GM12878 (cell line): ENCODE results near the gene PAM. TPM values are rescaled to one million over a fixed set of nuclear protein-coding genes. Genes with fewer than 3 reads are reported as not detected.

Experiments used
- ATAC-seq: fragments of 200-7000 bp; cut with Tn5 transposase; 3 replicates; pipeline ENCODE4 v1.9.1; 2020; ENCODE audit warnings: mild to moderate bottlenecking, moderate library complexity
- BruUV-seq: library from RNA; stranded (reverse); fragments of 400-500 nt; replicated peaks from 2 replicates; lab custom pipeline; 2021; lab: Mats Ljungman, UMichigan
- CTCF ChIA-PET: fragments of 300-600 bp; sonication (Branson Sonifier 250); formaldehyde crosslinking; extraction: SDS; loops from one replicate; lab custom pipeline; 2021; ENCODE audit warnings: inconsistent platforms; lab: Yijun Ruan, JAX
- POLR2A ChIA-PET: fragments of 350-600 bp; formaldehyde crosslinking; extraction: SDS; loops from one replicate; lab custom pipeline; 2021; ENCODE audit warnings: inconsistent platforms; lab: Charles Lee
- RAD21 ChIA-PET: fragments of 300-600 bp; sonication (Branson Sonifier 250); formaldehyde crosslinking; loops from one replicate; lab custom pipeline; 2023; ENCODE audit warnings: antibody characterized with exemption; ENCODE audit not compliant: unreplicated experiment; lab: Charles Lee
- SMC1A ChIA-PET: fragments of 300-600 bp; sonication (Branson Sonifier 250); formaldehyde crosslinking; loops from one replicate; lab custom pipeline; 2023; ENCODE audit not compliant: unreplicated experiment, uncharacterized antibody; lab: Charles Lee
- DNase-seq: peaks from one replicate; pipeline ENCODE4 v3.0.0-alpha.2; 2011; ENCODE audit warnings: low read depth, low spot score
- FAIRE-seq: peaks from 3 replicates; lab custom pipeline; 2011; peaks lifted over from hg19 to GRCh38; lab: Jason Lieb, UNC
- H2AFZ ChIP-seq: 2 replicates; pipeline ENCODE4 v1.6.0; 2011; ENCODE audit warnings: low read depth, low read length, control low read depth; ENCODE audit not compliant: control insufficient read depth
- H3K27ac ChIP-seq: 2 replicates; pipeline ENCODE4 v1.5.1; 2011; ENCODE audit warnings: control low read depth; ENCODE audit not compliant: control insufficient read depth, insufficient read depth
- H3K27me3 ChIP-seq, 2 experiments: replicated peaks in 1 of 2; 2 replicates each; pipeline versions ENCODE4 v1.6.0 to v1.6.1; 2011; ENCODE audit warnings: low read length in 1 of 2; ENCODE audit not compliant: control insufficient read depth in 2 of 2, insufficient read depth in 2 of 2
- H3K36me3 ChIP-seq, 2 experiments: 2 replicates each; pipeline ENCODE4 v1.5.1; 2011; ENCODE audit warnings: low read length in 1 of 2; ENCODE audit not compliant: control insufficient read depth in 2 of 2, insufficient read depth in 2 of 2
- H3K4me1 ChIP-seq: 2 replicates; pipeline ENCODE4 v1.6.1; 2011; ENCODE audit warnings: mild to moderate bottlenecking, low read length, moderate library complexity, mixed read lengths; ENCODE audit not compliant: control insufficient read depth, insufficient read depth
- H3K4me2 ChIP-seq: 2 replicates; pipeline ENCODE4 v1.6.0; 2011; ENCODE audit warnings: control low read depth; ENCODE audit not compliant: control insufficient read depth, insufficient read depth
- H3K4me3 ChIP-seq: fragments of 200-600 bp; sonication (generic); 2 replicates; pipeline ENCODE4 v1.5.1; 2016
- H3K79me2 ChIP-seq: 2 replicates; pipeline ENCODE4 v1.6.0; 2011; ENCODE audit warnings: low read length; ENCODE audit not compliant: control insufficient read depth, insufficient read depth
- H3K9ac ChIP-seq: 2 replicates; pipeline ENCODE4 v1.8.0; 2011; ENCODE audit warnings: low read length, control low read depth, mixed read lengths; ENCODE audit not compliant: control insufficient read depth, insufficient read depth
- H3K9me3 ChIP-seq: replicated peaks from 3 replicates; pipeline ENCODE4 v1.5.1; 2011; ENCODE audit warnings: mild to moderate bottlenecking, low read length; ENCODE audit not compliant: control insufficient read depth, insufficient read depth
- H4K20me1 ChIP-seq: 2 replicates; pipeline ENCODE4 v1.6.0; 2011; ENCODE audit not compliant: control insufficient read depth, insufficient read depth
- CBX5 ChIP-seq: sonication (generic); IDR thresholded peaks from 2 replicates; pipeline ENCODE4 v1.6.1; 2016; ENCODE audit warnings: low read depth, moderate library complexity, mild to moderate bottlenecking, inconsistent platforms
- CEBPB ChIP-seq, 2 experiments: fragments of 150-350 bp in 1 of 2; IDR thresholded peaks; 2 replicates each; pipeline ENCODE4 v1.6.1; 2012 to 2014; ENCODE audit warnings: low read depth in 2 of 2, low read length in 2 of 2, borderline replicate concordance in 1 of 2, inconsistent platforms in 1 of 2
- FOXM1 ChIP-seq: IDR thresholded peaks from 2 replicates; pipeline ENCODE4 v1.6.1; 2012; ENCODE audit warnings: low read depth, mild to moderate bottlenecking, inconsistent platforms, low read length, moderate library complexity
- GABPA ChIP-seq: IDR thresholded peaks from 2 replicates; pipeline ENCODE4 v1.6.1; 2014; ENCODE audit warnings: antibody characterized with exemption, low read depth, mild to moderate bottlenecking, inconsistent platforms
- HDAC2 ChIP-seq: fragments of 200-600 bp; sonication (generic); IDR thresholded peaks from 2 replicates; pipeline ENCODE4 v1.6.1; 2017
- MTA2 ChIP-seq: fragments of 450-650 bp; IDR thresholded peaks from 2 replicates; pipeline ENCODE4 v1.6.1; 2016; ENCODE audit warnings: low read depth, mild to moderate bottlenecking, moderate library complexity
- NR2F1 ChIP-seq: fragments of 450-650 bp; conservative IDR thresholded peaks from 2 replicates; pipeline ENCODE4 v1.6.1; 2017; ENCODE audit warnings: mild to moderate bottlenecking
- RCOR1 ChIP-seq: conservative IDR thresholded peaks from 2 replicates; pipeline ENCODE4 v1.6.1; 2012; ENCODE audit warnings: low read depth, low read length, improper control_type of control experiment
- RELA ChIP-seq: fragments of 450-650 bp; IDR thresholded peaks from 2 replicates; pipeline ENCODE4 v1.8.0; 2014; ENCODE audit warnings: borderline replicate concordance; ENCODE audit not compliant: partially characterized antibody
- SMAD1 ChIP-seq: fragments of 450-650 bp; IDR thresholded peaks from 2 replicates; pipeline ENCODE4 v1.6.1; 2018; ENCODE audit warnings: mild to moderate bottlenecking, low read depth; ENCODE audit not compliant: partially characterized antibody
- SMAD5 ChIP-seq: IDR thresholded peaks from 2 replicates; pipeline ENCODE4 v1.6.1; 2016; ENCODE audit warnings: antibody characterized with exemption, low read depth
- SMARCA5 ChIP-seq: fragments of 450-650 bp; IDR thresholded peaks from 2 replicates; pipeline ENCODE4 v1.6.1; 2017; ENCODE audit warnings: mild to moderate bottlenecking
- STAT3 ChIP-seq: IDR thresholded peaks from 2 replicates; pipeline ENCODE4 v1.6.1; 2011; ENCODE audit warnings: low read depth, low read length, improper control_type of control experiment
- SUPT20H ChIP-seq: IDR thresholded peaks from 2 replicates; pipeline ENCODE4 v1.6.1; 2011; ENCODE audit warnings: low read depth, mild to moderate bottlenecking, low read length, moderate library complexity, borderline replicate concordance; ENCODE audit not compliant: control insufficient read depth
- ZNF384 ChIP-seq: IDR thresholded peaks from 2 replicates; pipeline ENCODE4 v1.6.1; 2012; ENCODE audit warnings: low read depth, mild to moderate bottlenecking, low read length, improper control_type of control experiment, borderline replicate concordance
- WGBS: methylation state at CpG from one replicate; pipeline ENCODE4 v1.1.6; 2016; ENCODE audit warnings: low lambda C conversion rate; ENCODE audit not compliant: insufficient replicate concordance, insufficient coverage; ENCODE audit errors: missing lambda C conversion rate; 5-methylcytosine and 5-hydroxymethylcytosine counted together
- in situ Hi-C: fragments of 300-500 bp; cut with MboI; formaldehyde crosslinking; loops from 9 replicates; pipeline ENCODE4 v1.14.3; 2018; ENCODE audit warnings: mixed read lengths
- intact Hi-C: fragments of 100-400 bp; cut with micrococcal nuclease; formaldehyde crosslinking; loops from one replicate; pipeline ENCODE4 v1.14.2; 2022; ENCODE audit not compliant: unreplicated experiment
- polyA plus RNA-seq, 11 experiments: library from polyadenylated mRNA; depleted of rRNA in 4 of 11; unstranded in 6 of 11; stranded (reverse) in 5 of 11; fragments of >200 nt; fragmentation: Nextera tagmentation in 4 of 11; fragmentation: Illumina TruSeq in 1 of 11; extraction: Ambion mirVana in 4 of 11; extraction: Trizol in 1 of 11; gene quantifications; 1 replicate in 1 of 11; 2 replicates in 10 of 11; pipeline versions ENCODE4 v1.2.1 to v1.2.3, GENCODE V29; 2011 to 2016; ENCODE audit warnings: inconsistent platforms in 2 of 11, missing spikeins in 2 of 11, low read depth in 1 of 11
- total RNA-seq, 4 experiments: library from RNA; depleted of rRNA in 3 of 4; stranded (reverse); fragments of >200 nt in 3 of 4; fragmentation: Illumina TruSeq in 1 of 4; extraction: Trizol in 1 of 4; gene quantifications; 2 replicates each; pipeline versions ENCODE4 v1.2.1 to v1.2.3, GENCODE V29; 2013 to 2021
- TF ChIP-seq, protein P1 (sequence below): fragments of 450-650 bp; conservative IDR thresholded peaks from 2 replicates; pipeline ENCODE4 v1.6.1; 2017; ENCODE audit warnings: mild to moderate bottlenecking, moderate library complexity
- TF ChIP-seq, protein P2 (sequence below): fragments of 450-650 bp; IDR thresholded peaks from 2 replicates; pipeline ENCODE4 v1.6.1; 2017; ENCODE audit warnings: borderline replicate concordance
- TF ChIP-seq, protein P3 (sequence below): fragments of 450-650 bp; IDR thresholded peaks from 2 replicates; pipeline ENCODE4 v1.6.1; 2018; ENCODE audit warnings: borderline replicate concordance, mild to moderate bottlenecking; ENCODE audit not compliant: partially characterized antibody

The PAM gene
- total and polyA plus RNA-seq, 10 of the 15 experiments (the other 5 are each of a cell fraction or from before 2014, with no cell fraction given) = 5.5 to 72.5 (median 15.4) TPM

DNA sequence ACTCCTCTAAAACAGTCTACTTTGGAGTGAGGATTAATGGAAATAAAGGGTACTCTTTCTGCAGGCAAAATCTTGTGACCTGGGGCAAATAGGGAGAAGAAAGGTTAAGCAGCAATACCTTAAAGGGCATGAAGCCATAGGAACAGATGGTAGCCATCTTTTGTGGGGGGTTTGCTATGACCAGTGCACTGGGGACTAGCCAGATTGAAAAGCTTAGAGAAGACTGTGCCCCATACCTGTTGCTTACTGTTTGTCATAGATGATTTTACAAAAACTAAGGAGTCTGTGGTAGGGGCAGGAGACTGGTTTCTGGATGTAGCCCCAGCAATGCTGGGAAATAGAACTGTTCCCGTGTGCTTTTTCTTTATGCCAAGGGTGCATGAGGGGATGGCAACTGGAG lies 58.6 kb downstream of the PAM start:
- Histone ChIP-seq H3K4me1 (peaks cover 6% of the 10 kb centered on the region; the same call in 1 of the 2 replicates), H4K20me1 (no peaks in the 10 kb centered on the region), H3K36me3 (no peaks in the 10 kb centered on the region), H3K27me3 (no peaks in the 10 kb centered on the region), H3K9ac (no peak overlapping the region)
- in situ Hi-C loops = no loop called here
- ATAC-seq = no peak
- WGBS = 25% methylated on average over 1 of the region's 1 CpG
- CTCF ChIA-PET = no interaction called here
- intact Hi-C loops = no loop called here
- TF ChIP-seq STAT3 = no peak
- TF ChIP-seq NR2F1 = no peak
- no peak for TF ChIP-seq RELA
- TF ChIP-seq GABPA = no peak
- TF ChIP-seq MTA2 = no peak
- TF ChIP-seq RCOR1 = no peak
- TF ChIP-seq CEBPB (IDR thresholded peaks at IDR 0.05; ENCODE audit: borderline replicate concordance in 1 of 2, low read depth in 2 of 2, low read length in 2 of 2) = no peak
- TF ChIP-seq SMARCA5 = no peak
- TF ChIP-seq FOXM1 = no peak
- TF ChIP-seq SUPT20H = no peak
- no peak for TF ChIP-seq ZNF384
- no peak for TF ChIP-seq CBX5
- TF ChIP-seq, protein P1, sequence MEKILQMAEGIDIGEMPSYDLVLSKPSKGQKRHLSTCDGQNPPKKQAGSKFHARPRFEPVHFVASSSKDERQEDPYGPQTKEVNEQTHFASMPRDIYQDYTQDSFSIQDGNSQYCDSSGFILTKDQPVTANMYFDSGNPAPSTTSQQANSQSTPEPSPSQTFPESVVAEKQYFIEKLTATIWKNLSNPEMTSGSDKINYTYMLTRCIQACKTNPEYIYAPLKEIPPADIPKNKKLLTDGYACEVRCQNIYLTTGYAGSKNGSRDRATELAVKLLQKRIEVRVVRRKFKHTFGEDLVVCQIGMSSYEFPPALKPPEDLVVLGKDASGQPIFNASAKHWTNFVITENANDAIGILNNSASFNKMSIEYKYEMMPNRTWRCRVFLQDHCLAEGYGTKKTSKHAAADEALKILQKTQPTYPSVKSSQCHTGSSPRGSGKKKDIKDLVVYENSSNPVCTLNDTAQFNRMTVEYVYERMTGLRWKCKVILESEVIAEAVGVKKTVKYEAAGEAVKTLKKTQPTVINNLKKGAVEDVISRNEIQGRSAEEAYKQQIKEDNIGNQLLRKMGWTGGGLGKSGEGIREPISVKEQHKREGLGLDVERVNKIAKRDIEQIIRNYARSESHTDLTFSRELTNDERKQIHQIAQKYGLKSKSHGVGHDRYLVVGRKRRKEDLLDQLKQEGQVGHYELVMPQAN = no peak
- TF ChIP-seq, protein P2, sequence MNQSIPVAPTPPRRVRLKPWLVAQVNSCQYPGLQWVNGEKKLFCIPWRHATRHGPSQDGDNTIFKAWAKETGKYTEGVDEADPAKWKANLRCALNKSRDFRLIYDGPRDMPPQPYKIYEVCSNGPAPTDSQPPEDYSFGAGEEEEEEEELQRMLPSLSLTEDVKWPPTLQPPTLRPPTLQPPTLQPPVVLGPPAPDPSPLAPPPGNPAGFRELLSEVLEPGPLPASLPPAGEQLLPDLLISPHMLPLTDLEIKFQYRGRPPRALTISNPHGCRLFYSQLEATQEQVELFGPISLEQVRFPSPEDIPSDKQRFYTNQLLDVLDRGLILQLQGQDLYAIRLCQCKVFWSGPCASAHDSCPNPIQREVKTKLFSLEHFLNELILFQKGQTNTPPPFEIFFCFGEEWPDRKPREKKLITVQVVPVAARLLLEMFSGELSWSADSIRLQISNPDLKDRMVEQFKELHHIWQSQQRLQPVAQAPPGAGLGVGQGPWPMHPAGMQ = no peak
- TF ChIP-seq HDAC2 = no peak
- TF ChIP-seq, protein P3, sequence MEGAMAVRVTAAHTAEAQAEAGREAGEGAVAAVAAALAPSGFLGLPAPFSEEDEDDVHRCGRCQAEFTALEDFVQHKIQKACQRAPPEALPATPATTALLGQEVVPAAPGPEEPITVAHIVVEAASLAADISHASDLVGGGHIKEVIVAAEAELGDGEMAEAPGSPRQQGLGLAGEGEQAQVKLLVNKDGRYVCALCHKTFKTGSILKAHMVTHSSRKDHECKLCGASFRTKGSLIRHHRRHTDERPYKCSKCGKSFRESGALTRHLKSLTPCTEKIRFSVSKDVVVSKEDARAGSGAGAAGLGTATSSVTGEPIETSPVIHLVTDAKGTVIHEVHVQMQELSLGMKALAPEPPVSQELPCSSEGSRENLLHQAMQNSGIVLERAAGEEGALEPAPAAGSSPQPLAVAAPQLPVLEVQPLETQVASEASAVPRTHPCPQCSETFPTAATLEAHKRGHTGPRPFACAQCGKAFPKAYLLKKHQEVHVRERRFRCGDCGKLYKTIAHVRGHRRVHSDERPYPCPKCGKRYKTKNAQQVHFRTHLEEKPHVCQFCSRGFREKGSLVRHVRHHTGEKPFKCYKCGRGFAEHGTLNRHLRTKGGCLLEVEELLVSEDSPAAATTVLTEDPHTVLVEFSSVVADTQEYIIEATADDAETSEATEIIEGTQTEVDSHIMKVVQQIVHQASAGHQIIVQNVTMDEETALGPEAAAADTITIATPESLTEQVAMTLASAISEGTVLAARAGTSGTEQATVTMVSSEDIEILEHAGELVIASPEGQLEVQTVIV = no peak
- no peak for TF ChIP-seq SMAD1
- no peak for TF ChIP-seq SMAD5
- TF ChIP-seq, all 136 proteins: peak for 0
- H3K79me2 ChIP-seq = no peaks in the 10 kb centered on the region; the same call in 1 of the 2 replicates
- BruUV-seq = no TSS peak
- FAIRE-seq (no peak), DNase-seq (no peak)
- no peaks in the 10 kb centered on the region for H3K9me3 ChIP-seq
- no peak overlapping the region for H3K4me2 ChIP-seq
- H3K27ac ChIP-seq = no peak overlapping the region
- RAD21 ChIA-PET = no interaction called here
- no peak overlapping the region for H3K4me3 ChIP-seq
- no peak overlapping the region for H2AFZ ChIP-seq
- POLR2A ChIA-PET = interaction anchor here (1.5 kb wide), 1 partner anchor 19 kb away, joined by 3 read pairs; no protein-coding TSS in a partner anchor
- SMC1A ChIA-PET = interaction anchor here (0.8 to 1.6 kb wide), 4 partner anchors 10 to 22 kb away, joined by 3 to 5 read pairs (median 4); no protein-coding TSS in a partner anchor
